T-helper 2 cell treated with Interferon-gamma antibody and Interleukin-4, amounts not matched to agents 5 μg/mL and 100 μg/mL, for 36 hours (primary cell): ENCODE measurements around the gene SLCO4A1.
"Not testable (repeated sequence)": the region's sequence is repeated elsewhere in the genome, so short reads cannot be mapped to it uniquely, and the experiment has no call there.

Experiments used
- DNase-seq: peaks from one replicate; pipeline ENCODE4 v3.0.0; 2021; ENCODE audit warnings: low spot score
- H3K27ac Mint-ChIP-seq: one replicate; pipeline ENCODE4 v1.8.0; 2021; ENCODE audit warnings: mild to moderate bottlenecking, mixed read lengths
- H3K27me3 Mint-ChIP-seq: one replicate; pipeline ENCODE4 v1.8.0; 2021; ENCODE audit warnings: low read depth, mixed read lengths
- H3K36me3 Mint-ChIP-seq: one replicate; pipeline ENCODE4 v1.8.0; 2021; ENCODE audit warnings: low read depth, mixed read lengths
- H3K4me1 Mint-ChIP-seq: one replicate; pipeline ENCODE4 v1.8.0; 2021; ENCODE audit warnings: low read depth, mixed read lengths
- H3K4me3 Mint-ChIP-seq: one replicate; pipeline ENCODE4 v1.8.0; 2022; ENCODE audit warnings: mild to moderate bottlenecking, moderate library complexity, mixed read lengths
- H3K9me3 Mint-ChIP-seq: one replicate; pipeline ENCODE4 v1.8.0; 2021; ENCODE audit warnings: mixed read lengths

Gene SLCO4A1

DNA sequence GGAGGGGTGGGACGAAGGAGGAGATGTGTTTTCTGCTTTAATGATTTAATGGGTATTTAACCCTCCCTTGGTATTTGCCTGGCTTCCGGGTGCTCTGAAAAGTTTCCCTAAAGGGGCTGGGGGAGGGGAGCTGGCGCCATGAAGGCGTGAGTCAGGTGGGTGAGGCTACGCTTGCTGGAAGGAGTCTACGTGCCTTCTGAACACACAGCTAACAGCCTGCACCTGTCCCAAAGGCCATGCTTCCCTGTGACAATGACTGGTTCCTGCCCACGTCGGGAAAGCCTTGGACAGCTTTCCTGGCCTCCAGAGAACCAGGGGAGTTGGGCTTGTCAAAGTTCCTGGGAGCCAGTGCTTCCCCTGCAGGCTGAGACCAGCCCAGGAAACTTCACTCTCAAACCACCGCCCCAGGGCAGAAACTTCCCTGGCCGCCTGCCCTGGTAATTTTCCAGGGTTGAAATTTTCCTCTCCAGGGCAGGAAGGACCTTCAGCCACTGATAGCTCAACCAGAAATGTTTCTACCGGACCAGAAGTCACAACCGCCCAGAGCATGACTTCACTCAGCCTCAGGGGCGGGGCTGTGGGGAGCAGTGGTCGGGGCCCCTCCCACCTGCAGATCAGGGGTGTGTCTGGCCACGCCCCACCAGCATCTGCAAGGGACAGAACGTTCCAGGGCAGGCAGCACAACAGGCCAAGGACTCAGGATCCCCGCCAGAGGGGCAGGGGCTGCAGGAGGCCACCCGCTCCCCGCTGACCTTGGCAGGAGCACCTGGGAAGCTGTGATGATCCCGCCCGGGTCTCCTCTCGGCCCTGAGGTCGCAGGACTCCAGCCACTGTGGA is 18.6 kb upstream of the SLCO4A1 start:
- peak; percentile 81 for DNase-seq

GRCh38 chr20:62624325-62624690 is 18.0 kb upstream of the SLCO4A1 start:
- no peaks in the 10 kb centered on the region for H3K27me3 Mint-ChIP-seq
- H3K9me3 Mint-ChIP-seq = no peaks in the 10 kb centered on the region
- no peaks in the 10 kb centered on the region for H3K36me3 Mint-ChIP-seq
- peak overlapping the region; percentile 84 for H3K4me3 Mint-ChIP-seq
- DNase-seq = no peak
- H3K4me1 Mint-ChIP-seq = peaks cover 25% of the 10 kb centered on the region
- peak overlapping the region; percentile 97 for H3K27ac Mint-ChIP-seq

More for the DNA sequence above, 18.6 kb upstream of the SLCO4A1 start:
- H3K9me3 Mint-ChIP-seq = no peaks in the 10 kb centered on the region
- no peaks in the 10 kb centered on the region for H3K27me3 Mint-ChIP-seq
- peak overlapping the region; percentile 97 for H3K27ac Mint-ChIP-seq
- H3K36me3 Mint-ChIP-seq = no peaks in the 10 kb centered on the region
- peaks cover 30% of the 10 kb centered on the region for H3K4me1 Mint-ChIP-seq
- H3K4me3 Mint-ChIP-seq = peak overlapping the region; percentile 84

- Mint-ChIP-seq H3K27ac (no peak overlapping the region), H3K4me1 (peaks cover 25% of the 10 kb centered on the region), H3K4me3 (no peak overlapping the region), H3K36me3 (no peaks in the 10 kb centered on the region), H3K27me3 (no peaks in the 10 kb centered on the region), H3K9me3 (no peaks in the 10 kb centered on the region)
- DNase-seq = no peak
Observed at GRCh38 chr20:62624719-62625453, 17.4 kb upstream of the SLCO4A1 start.

GRCh38 chr20:62625516-62625915 is 16.8 kb upstream of the SLCO4A1 start:
- Mint-ChIP-seq H3K27me3 (no peaks in the 10 kb centered on the region), H3K27ac (no peak overlapping the region), H3K9me3 (no peaks in the 10 kb centered on the region), H3K4me3 (no peak overlapping the region), H3K4me1 (peaks cover 25% of the 10 kb centered on the region), H3K36me3 (no peaks in the 10 kb centered on the region)
- DNase-seq = no peak

- Mint-ChIP-seq H3K9me3 (no peaks in the 10 kb centered on the region), H3K4me1 (peaks cover 25% of the 10 kb centered on the region), H3K27ac (no peak overlapping the region), H3K4me3 (no peak overlapping the region), H3K27me3 (no peaks in the 10 kb centered on the region), H3K36me3 (no peaks in the 10 kb centered on the region)
- no peak for DNase-seq
Observed at GRCh38 chr20:62625921-62626547, 16.3 kb upstream of the SLCO4A1 start.

DNA sequence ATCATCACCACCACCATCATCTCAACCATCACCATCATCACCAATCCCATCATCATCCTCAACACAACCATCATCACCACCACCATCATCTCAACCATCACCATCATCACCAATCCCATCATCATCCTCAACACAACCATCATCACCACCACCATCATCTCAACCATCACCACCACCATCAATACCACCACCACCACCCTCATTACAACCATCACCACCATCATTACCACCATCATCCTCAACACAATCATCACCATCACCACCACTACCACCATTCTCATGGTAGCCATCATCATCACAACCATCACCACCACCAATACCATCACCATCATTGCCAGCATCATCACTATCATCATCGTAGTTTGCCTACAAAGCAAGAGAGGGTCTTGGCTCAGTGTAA is 14.9 kb upstream of the SLCO4A1 start:
- DNase-seq, H3K4me3 Mint-ChIP-seq, H3K27ac Mint-ChIP-seq, H3K9me3 Mint-ChIP-seq, H3K36me3 Mint-ChIP-seq, H3K27me3 Mint-ChIP-seq: not testable (repeated sequence)
- peaks cover 20% of the 10 kb centered on the region for H3K4me1 Mint-ChIP-seq

DNA sequence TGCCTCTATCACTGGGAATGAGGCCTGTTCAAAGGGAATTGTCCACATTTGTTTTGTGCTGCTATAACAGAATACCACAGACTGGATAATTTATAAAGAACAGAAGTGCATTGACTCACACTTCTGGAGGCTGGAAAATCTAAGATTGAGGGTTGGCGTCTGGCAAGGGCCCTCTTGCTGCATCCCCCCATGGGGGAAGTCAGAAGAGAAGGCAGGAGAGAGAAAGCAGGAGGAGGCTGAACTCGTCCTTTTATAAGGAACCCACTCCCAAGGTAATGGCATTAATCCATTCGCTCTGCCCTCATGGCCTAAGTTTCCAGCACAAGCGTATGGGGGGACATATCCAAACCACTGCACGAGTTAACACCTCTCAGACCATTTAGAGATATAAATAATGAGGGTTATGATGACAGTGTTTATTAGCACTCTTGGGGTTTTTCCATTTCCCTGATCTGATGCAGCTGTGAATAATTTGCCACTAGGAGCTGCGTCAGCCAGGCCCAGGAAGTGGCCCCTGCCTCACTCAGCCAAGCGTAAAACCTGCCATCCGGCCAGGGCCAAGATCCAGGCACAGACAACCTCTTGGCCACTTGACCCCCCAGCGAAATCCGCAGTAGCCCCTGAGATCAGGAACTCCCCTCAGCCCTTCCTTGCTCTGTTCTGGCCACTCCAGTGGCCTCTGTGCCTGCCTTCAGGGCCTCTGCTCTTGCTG is 14.2 kb upstream of the SLCO4A1 start:
- Mint-ChIP-seq H3K9me3 (no peaks in the 10 kb centered on the region), H3K27me3 (peaks cover 8% of the 10 kb centered on the region), H3K4me3 (no peak overlapping the region), H3K27ac (no peak overlapping the region), H3K36me3 (no peaks in the 10 kb centered on the region), H3K4me1 (peaks cover 23% of the 10 kb centered on the region)
- DNase-seq = no peak

GRCh38 chr20:62628691-62629090 is 13.6 kb upstream of the SLCO4A1 start:
- no peak overlapping the region for H3K4me3 Mint-ChIP-seq
- DNase-seq = no peak

GRCh38 chr20:62629864-62630470 is 12.3 kb upstream of the SLCO4A1 start:
- H3K36me3 Mint-ChIP-seq = no peaks in the 10 kb centered on the region
- H3K4me3 Mint-ChIP-seq = no peak overlapping the region
- peaks cover 8% of the 10 kb centered on the region for H3K4me1 Mint-ChIP-seq
- no peak overlapping the region for H3K27ac Mint-ChIP-seq
- H3K27me3 Mint-ChIP-seq = peaks cover 12% of the 10 kb centered on the region
- no peak for DNase-seq
- H3K9me3 Mint-ChIP-seq = no peaks in the 10 kb centered on the region

More at GRCh38 chr20:62628691-62629090, 13.6 kb upstream of the SLCO4A1 start:
- no peak overlapping the region for H3K27ac Mint-ChIP-seq
- H3K27me3 Mint-ChIP-seq = peaks cover 12% of the 10 kb centered on the region
- H3K9me3 Mint-ChIP-seq = no peaks in the 10 kb centered on the region
- H3K36me3 Mint-ChIP-seq = no peaks in the 10 kb centered on the region
- peaks cover 16% of the 10 kb centered on the region for H3K4me1 Mint-ChIP-seq

GRCh38 chr20:62631336-62632308 is 10.7 kb upstream of the SLCO4A1 start:
- Mint-ChIP-seq H3K27me3 (peaks cover 21% of the 10 kb centered on the region), H3K4me3 (no peak overlapping the region), H3K9me3 (no peaks in the 10 kb centered on the region), H3K36me3 (no peaks in the 10 kb centered on the region), H3K4me1 (peaks cover 20% of the 10 kb centered on the region), H3K27ac (no peak overlapping the region)
- no peak for DNase-seq

- Mint-ChIP-seq H3K4me1 (peaks cover 23% of the 10 kb centered on the region), H3K27ac (no peak overlapping the region), H3K4me3 (no peak overlapping the region), H3K27me3 (peaks cover 21% of the 10 kb centered on the region), H3K9me3 (no peaks in the 10 kb centered on the region), H3K36me3 (no peaks in the 10 kb centered on the region)
- no peak for DNase-seq
Observed at GRCh38 chr20:62632575-62633090, 9.7 kb upstream of the SLCO4A1 start.

GRCh38 chr20:62633598-62634329 is 8.5 kb upstream of the SLCO4A1 start:
- Mint-ChIP-seq H3K4me1 (peaks cover 20% of the 10 kb centered on the region), H3K9me3 (no peaks in the 10 kb centered on the region), H3K4me3 (no peak overlapping the region)

More at GRCh38 chr20:62633598-62634329, 8.5 kb upstream of the SLCO4A1 start:
- peaks cover 21% of the 10 kb centered on the region for H3K27me3 Mint-ChIP-seq
- H3K36me3 Mint-ChIP-seq = no peaks in the 10 kb centered on the region
- no peak for DNase-seq
- H3K27ac Mint-ChIP-seq = no peak overlapping the region
